Neural cell (in vitro differentiated cells): ENCODE measurements around the gene OSBPL8. TPM values are rescaled to one million over a fixed set of nuclear protein-coding genes. Genes with fewer than 3 reads are reported as not detected.

Experiments used
- H2AFZ ChIP-seq: fragments of 200-600, 300-800 bp; sonication (generic), shearing (Covaris generic); 2 replicates; pipeline ENCODE4 v1.6.0; 2014; ENCODE audit warnings: low read depth, mild to moderate bottlenecking, antibody characterized with exemption, low read length, moderate library complexity
- H3F3A ChIP-seq: fragments of 200-600 bp; shearing (Covaris generic); 2 replicates; pipeline ENCODE4 v1.6.1; 2016; ENCODE audit warnings: mild to moderate bottlenecking, moderate library complexity, mixed read lengths, antibody characterized with exemption, low read length; ENCODE audit not compliant: insufficient read depth, poor library complexity, severe bottlenecking
- H3K27ac ChIP-seq: fragments of 200-600, 300-800 bp; sonication (generic), shearing (Covaris generic); 2 replicates; pipeline ENCODE4 v1.5.1; 2014; ENCODE audit warnings: mild to moderate bottlenecking, low read length, moderate library complexity
- H3K27me3 ChIP-seq: fragments of 300-800, 200-600 bp; sonication (generic), shearing (Covaris generic); 2 replicates; pipeline ENCODE4 v1.6.0; 2014; ENCODE audit warnings: mild to moderate bottlenecking, low read depth, low read length, moderate library complexity; ENCODE audit not compliant: insufficient read depth
- H3K36me3 ChIP-seq: fragments of 300-800, 200-600 bp; sonication (generic), shearing (Covaris generic); 2 replicates; pipeline ENCODE4 v1.5.1; 2014; ENCODE audit warnings: mild to moderate bottlenecking, antibody characterized with exemption, low read length, moderate library complexity; ENCODE audit not compliant: insufficient read depth
- H3K4me2 ChIP-seq: fragments of 300-800, 200-600 bp; sonication (generic), shearing (Covaris generic); 2 replicates; pipeline ENCODE4 v1.6.0; 2014; ENCODE audit warnings: mild to moderate bottlenecking, low read length
- H3K4me3 ChIP-seq: fragments of 300-800, 200-600 bp; sonication (generic), shearing (Covaris generic); 2 replicates; pipeline ENCODE4 v1.5.1; 2014; ENCODE audit warnings: mild to moderate bottlenecking, low read length, moderate library complexity
- H3K79me2 ChIP-seq: fragments of 200-600 bp; shearing (Covaris generic); replicated peaks from 2 replicates; pipeline ENCODE4 v1.6.0; 2014; ENCODE audit warnings: mild to moderate bottlenecking, low read length, moderate library complexity; ENCODE audit not compliant: insufficient read depth
- H3K9ac ChIP-seq: fragments of 300-800, 200-600 bp; sonication (generic), shearing (Covaris generic); 2 replicates; pipeline ENCODE4 v1.6.1; 2016; ENCODE audit warnings: mild to moderate bottlenecking, low read length, mixed read lengths
- H3K9me2 ChIP-seq: fragments of 200-600 bp; shearing (Covaris generic); 2 replicates; pipeline ENCODE4 v1.6.1; 2016; ENCODE audit warnings: mild to moderate bottlenecking, low read length, mixed read lengths; ENCODE audit not compliant: insufficient read depth
- H3K9me3 ChIP-seq: fragments of 200-600, 300-800 bp; sonication (generic), shearing (Covaris generic); 2 replicates; pipeline ENCODE4 v1.6.1; 2016; ENCODE audit warnings: mild to moderate bottlenecking, mixed run types, low read length, moderate library complexity, mixed read lengths
- H4K20me1 ChIP-seq: fragments of 200-600 bp; shearing (Covaris generic); 2 replicates; pipeline ENCODE4 v1.6.1; 2016; ENCODE audit warnings: mild to moderate bottlenecking, mixed run types; ENCODE audit not compliant: insufficient read depth
- EP300 ChIP-seq: fragments of 450-650 bp; conservative IDR thresholded peaks from 2 replicates; pipeline ENCODE4 v1.6.1; 2014; ENCODE audit warnings: antibody characterized with exemption, mild to moderate bottlenecking, moderate library complexity; ENCODE audit not compliant: poor library complexity, severe bottlenecking
- EZH2 ChIP-seq: fragments of 200-600, 300-800 bp; shearing (Covaris generic), sonication (generic); IDR thresholded peaks from 2 replicates; pipeline ENCODE4 v1.6.1; 2014; ENCODE audit warnings: antibody characterized with exemption, low read length, borderline replicate concordance, mild to moderate bottlenecking; ENCODE audit not compliant: insufficient read depth, poor library complexity, severe bottlenecking
- MXI1 ChIP-seq: fragments of 450-650 bp; conservative IDR thresholded peaks from 2 replicates; pipeline ENCODE4 v1.6.1; 2014; ENCODE audit warnings: antibody characterized with exemption, mild to moderate bottlenecking; ENCODE audit not compliant: poor library complexity, severe bottlenecking
- POLR2AphosphoS5 ChIP-seq: IDR thresholded peaks from 2 replicates; pipeline ENCODE4 v1.6.1; 2012
- RAD21 ChIP-seq: fragments of 450-650 bp; conservative IDR thresholded peaks from 2 replicates; pipeline ENCODE4 v1.6.1; 2014; ENCODE audit warnings: antibody characterized with exemption, mild to moderate bottlenecking, moderate library complexity
- SMC3 ChIP-seq: fragments of 450-650 bp; conservative IDR thresholded peaks from 2 replicates; pipeline ENCODE4 v1.6.1; 2014; ENCODE audit warnings: antibody characterized with exemption, mild to moderate bottlenecking, moderate library complexity; ENCODE audit not compliant: poor library complexity
- TAF1 ChIP-seq: IDR thresholded peaks from 2 replicates; pipeline ENCODE4 v1.6.1; 2012; ENCODE audit warnings: low read depth
- polyA plus RNA-seq: library from polyadenylated mRNA; depleted of rRNA; stranded (reverse); fragments of >200 nt; gene quantifications from 2 replicates; pipeline ENCODE4 v1.2.3, GENCODE V29; 2014
- TF ChIP-seq, protein P1 (sequence below): IDR thresholded peaks from 2 replicates; pipeline ENCODE4 v1.6.1; 2012; ENCODE audit warnings: borderline replicate concordance
- TF ChIP-seq, protein P2 (sequence below): fragments of 450-650 bp; IDR thresholded peaks from 2 replicates; pipeline ENCODE4 v1.5.1; 2014; ENCODE audit warnings: antibody characterized with exemption, mild to moderate bottlenecking, moderate library complexity; ENCODE audit not compliant: poor library complexity, severe bottlenecking

Gene OSBPL8
- polyA plus RNA-seq, 1 donor from 2014 or later: 126 TPM

DNA sequence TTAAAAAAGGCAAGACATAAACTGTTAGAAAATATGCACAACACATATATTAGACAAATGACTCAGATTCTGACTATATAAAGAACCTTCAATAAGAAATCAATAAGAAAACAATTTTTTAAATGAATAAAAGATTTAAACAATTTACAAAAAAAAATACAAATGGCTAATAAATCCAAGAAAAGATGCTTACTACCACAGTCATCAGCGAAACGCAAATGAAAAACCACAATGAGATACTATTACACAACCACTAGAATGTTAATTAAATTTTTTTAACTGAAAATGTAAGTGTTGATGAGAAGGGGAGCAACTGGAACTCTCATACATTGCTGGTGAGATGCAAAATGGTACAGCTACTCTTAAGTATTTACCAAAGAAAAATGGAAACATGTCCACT lies 24.4 kb downstream of the OSBPL8 start:
- H3K79me2 ChIP-seq: peaks cover 52% of the 10 kb centered on the region
- no peak overlapping the region for H3K9ac ChIP-seq
- H3F3A ChIP-seq: peaks cover 3% of the 10 kb centered on the region
- H4K20me1 ChIP-seq: no peaks in the 10 kb centered on the region
- H3K9me2 ChIP-seq: no peaks in the 10 kb centered on the region
- H3K4me2 ChIP-seq: no peak overlapping the region
- H3K9me3 ChIP-seq: no peaks in the 10 kb centered on the region
- no peaks in the 10 kb centered on the region for H3K27me3 ChIP-seq
- no peak overlapping the region for H2AFZ ChIP-seq
- TF ChIP-seq TAF1 (no peak), MXI1 (no peak), POLR2AphosphoS5 (no peak), SMC3 (no peak), EP300 (no peak)
- no peak overlapping the region for H3K27ac ChIP-seq
- H3K4me3 ChIP-seq: no peak overlapping the region
- no peaks in the 10 kb centered on the region for H3K36me3 ChIP-seq

- no peak overlapping the region for H3K4me2 ChIP-seq
- no peaks in the 10 kb centered on the region for H3K9me3 ChIP-seq
- no peak overlapping the region for H3K4me3 ChIP-seq
- H3K9me2 ChIP-seq: no peaks in the 10 kb centered on the region
- TF ChIP-seq, protein P1, sequence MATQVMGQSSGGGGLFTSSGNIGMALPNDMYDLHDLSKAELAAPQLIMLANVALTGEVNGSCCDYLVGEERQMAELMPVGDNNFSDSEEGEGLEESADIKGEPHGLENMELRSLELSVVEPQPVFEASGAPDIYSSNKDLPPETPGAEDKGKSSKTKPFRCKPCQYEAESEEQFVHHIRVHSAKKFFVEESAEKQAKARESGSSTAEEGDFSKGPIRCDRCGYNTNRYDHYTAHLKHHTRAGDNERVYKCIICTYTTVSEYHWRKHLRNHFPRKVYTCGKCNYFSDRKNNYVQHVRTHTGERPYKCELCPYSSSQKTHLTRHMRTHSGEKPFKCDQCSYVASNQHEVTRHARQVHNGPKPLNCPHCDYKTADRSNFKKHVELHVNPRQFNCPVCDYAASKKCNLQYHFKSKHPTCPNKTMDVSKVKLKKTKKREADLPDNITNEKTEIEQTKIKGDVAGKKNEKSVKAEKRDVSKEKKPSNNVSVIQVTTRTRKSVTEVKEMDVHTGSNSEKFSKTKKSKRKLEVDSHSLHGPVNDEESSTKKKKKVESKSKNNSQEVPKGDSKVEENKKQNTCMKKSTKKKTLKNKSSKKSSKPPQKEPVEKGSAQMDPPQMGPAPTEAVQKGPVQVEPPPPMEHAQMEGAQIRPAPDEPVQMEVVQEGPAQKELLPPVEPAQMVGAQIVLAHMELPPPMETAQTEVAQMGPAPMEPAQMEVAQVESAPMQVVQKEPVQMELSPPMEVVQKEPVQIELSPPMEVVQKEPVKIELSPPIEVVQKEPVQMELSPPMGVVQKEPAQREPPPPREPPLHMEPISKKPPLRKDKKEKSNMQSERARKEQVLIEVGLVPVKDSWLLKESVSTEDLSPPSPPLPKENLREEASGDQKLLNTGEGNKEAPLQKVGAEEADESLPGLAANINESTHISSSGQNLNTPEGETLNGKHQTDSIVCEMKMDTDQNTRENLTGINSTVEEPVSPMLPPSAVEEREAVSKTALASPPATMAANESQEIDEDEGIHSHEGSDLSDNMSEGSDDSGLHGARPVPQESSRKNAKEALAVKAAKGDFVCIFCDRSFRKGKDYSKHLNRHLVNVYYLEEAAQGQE: no peak
- TF ChIP-seq SMC3: no peak
- TF ChIP-seq TAF1: no peak
- TF ChIP-seq, protein P2, sequence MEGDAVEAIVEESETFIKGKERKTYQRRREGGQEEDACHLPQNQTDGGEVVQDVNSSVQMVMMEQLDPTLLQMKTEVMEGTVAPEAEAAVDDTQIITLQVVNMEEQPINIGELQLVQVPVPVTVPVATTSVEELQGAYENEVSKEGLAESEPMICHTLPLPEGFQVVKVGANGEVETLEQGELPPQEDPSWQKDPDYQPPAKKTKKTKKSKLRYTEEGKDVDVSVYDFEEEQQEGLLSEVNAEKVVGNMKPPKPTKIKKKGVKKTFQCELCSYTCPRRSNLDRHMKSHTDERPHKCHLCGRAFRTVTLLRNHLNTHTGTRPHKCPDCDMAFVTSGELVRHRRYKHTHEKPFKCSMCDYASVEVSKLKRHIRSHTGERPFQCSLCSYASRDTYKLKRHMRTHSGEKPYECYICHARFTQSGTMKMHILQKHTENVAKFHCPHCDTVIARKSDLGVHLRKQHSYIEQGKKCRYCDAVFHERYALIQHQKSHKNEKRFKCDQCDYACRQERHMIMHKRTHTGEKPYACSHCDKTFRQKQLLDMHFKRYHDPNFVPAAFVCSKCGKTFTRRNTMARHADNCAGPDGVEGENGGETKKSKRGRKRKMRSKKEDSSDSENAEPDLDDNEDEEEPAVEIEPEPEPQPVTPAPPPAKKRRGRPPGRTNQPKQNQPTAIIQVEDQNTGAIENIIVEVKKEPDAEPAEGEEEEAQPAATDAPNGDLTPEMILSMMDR: no peak
- no peak for TF ChIP-seq POLR2AphosphoS5
- no peak for TF ChIP-seq MXI1
- TF ChIP-seq EZH2: no peak
- TF ChIP-seq EP300: no peak
- TF ChIP-seq RAD21: no peak
- peaks cover 48% of the 10 kb centered on the region for H3K79me2 ChIP-seq
- no peak overlapping the region for H3K27ac ChIP-seq
- peaks cover 3% of the 10 kb centered on the region for H3F3A ChIP-seq
- no peaks in the 10 kb centered on the region for H4K20me1 ChIP-seq
- no peak overlapping the region for H2AFZ ChIP-seq
- H3K36me3 ChIP-seq: no peaks in the 10 kb centered on the region
- no peak overlapping the region for H3K9ac ChIP-seq
- no peaks in the 10 kb centered on the region for H3K27me3 ChIP-seq
Observed at GRCh38 chr12:76533331-76533730, 26.2 kb downstream of the OSBPL8 start.
